Hepatocyte (in vitro differentiated cells): ENCODE data around the gene WDR62.

Experiments
- CTCF ChIP-seq: fragments of 200-600 bp; sonication (generic); IDR thresholded peaks from 2 replicates; pipeline ENCODE4 v1.5.1; 2016; ENCODE audit warnings: antibody characterized with exemption, mild to moderate bottlenecking; ENCODE audit not compliant: poor library complexity
- EZH2 ChIP-seq: fragments of 200-600 bp; sonication (generic); IDR thresholded peaks from 2 replicates; pipeline ENCODE4 v1.6.1; 2016; ENCODE audit warnings: antibody characterized with exemption, mild to moderate bottlenecking, borderline replicate concordance
- EZH2phosphoT487 ChIP-seq: fragments of 200-600 bp; sonication (generic); IDR thresholded peaks from one replicate; pipeline ENCODE4 v1.6.1; 2018; ENCODE audit warnings: antibody characterized with exemption, mild to moderate bottlenecking, low read depth, moderate library complexity; ENCODE audit not compliant: unreplicated experiment, severe bottlenecking

GRCh38 chr19:36114721-36115452 is 60.2 kb downstream of the WDR62 start, which contains the start of gene POLR2I:
- TF ChIP-seq CTCF (no peak), EZH2 (no peak), EZH2phosphoT487 (no peak)
